GM11168 (cell line): Measurements from ENCODE around the gene MAP3K2.

Experiments
- in situ Hi-C: fragments of 300-500 bp; cut with MboI; formaldehyde crosslinking; loops from one replicate; pipeline ENCODE4 v1.12.0; 2022; ENCODE audit warnings: low sequenced_read_pairs; ENCODE audit not compliant: unreplicated experiment

MAP3K2 gene

DNA sequence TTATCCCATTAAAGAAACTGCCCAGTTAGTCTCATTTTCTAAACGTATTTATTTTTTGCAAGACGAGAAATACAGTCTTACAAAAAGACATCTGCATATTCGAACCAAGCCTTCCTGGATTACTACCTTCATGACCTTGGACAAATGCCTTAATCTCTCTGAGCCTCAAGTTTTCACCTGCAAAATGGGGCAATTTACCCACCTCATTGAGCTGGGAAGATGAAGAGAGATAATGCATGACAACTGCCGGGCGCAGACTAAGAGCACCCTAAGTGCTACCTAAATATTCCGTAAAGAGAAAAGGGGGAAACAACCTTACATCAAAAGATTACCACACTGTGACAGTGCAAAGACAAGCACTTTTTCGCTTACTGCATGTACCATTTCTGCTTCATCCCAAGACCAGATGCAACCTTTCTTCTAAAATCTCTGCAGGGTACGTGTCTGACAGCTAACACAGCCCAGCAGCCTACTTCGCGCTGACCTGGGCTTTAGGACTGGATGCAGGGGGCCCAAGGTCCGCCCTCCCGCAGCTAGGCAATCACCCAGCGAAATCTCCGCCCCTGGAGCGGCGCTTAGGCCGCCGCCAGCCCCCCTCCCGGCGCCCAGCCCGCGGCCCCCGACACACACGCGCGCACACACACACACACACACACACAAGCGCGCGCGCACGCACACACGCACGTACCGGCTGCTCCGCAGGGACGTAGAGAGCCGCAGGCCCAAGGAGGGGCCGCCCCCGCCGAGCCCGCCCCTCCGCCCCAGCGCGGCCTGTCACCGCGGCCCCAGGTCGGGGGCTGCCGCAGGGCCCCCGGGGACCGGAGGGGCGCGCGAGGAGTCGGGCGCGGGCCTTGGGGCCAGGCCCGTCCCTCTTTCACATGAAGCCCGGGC lies 766 bp downstream of the MAP3K2 start:
- in situ Hi-C loops = no loop called here

DNA sequence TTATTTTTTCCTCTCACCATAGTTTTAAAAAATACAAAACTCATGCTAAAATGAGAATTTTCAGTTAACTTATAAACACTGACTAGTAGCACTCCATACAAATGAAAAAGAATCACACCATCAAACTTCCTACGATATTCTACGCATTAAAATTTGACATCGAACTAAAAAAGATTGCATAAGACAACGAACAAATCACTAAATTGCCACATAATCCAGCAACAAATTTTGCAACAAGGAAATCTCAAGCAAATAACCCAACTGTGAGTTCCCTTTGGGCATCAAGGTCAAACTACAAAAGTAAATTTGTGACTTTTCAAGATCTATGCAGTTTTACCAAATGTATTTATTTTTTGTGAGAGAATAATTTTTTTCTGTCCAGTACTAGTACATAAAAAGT lies 1.5 kb downstream of the MAP3K2 start:
- in situ Hi-C loops = no loop called here

DNA sequence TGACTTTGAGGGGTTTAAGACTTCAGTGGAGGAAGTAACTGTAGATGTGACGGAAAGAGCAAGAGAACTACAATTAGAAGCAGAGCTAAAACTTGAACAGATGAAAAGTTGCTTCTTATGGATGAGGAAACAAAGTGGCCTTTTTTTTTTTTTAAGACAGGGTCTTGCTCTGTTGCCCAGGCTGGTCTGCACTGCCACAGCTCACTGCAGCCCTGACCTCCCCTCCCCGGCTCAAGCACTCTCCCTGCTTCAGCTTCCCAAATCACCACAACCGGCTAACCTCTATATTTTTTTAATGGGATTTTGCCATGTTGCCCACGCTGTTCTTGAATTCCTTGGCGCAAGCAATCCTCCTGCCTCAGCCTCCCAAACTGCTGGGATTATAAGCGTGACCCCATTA lies 3.2 kb downstream of the MAP3K2 start:
- in situ Hi-C loops = no loop called here

DNA sequence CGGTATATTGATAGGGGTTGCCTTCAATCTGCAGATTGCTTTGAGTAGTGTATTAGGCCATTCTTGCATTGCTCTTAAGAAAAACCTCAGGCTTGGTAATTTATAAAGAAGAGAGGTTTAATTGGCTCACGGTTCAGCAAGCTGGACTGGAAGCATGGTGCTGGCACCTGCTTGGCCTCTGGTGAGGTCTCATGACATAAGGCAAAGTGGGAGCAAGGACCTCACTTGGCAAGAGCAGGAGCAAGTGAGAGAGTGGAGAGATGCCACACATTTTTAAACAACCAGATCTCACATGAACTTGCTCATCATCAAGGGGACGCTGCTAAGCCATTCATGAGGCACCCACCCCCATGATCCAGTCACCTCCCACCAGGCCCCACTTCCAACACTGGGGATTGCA lies 4.9 kb downstream of the MAP3K2 start:
- in situ Hi-C loops = no loop called here

DNA sequence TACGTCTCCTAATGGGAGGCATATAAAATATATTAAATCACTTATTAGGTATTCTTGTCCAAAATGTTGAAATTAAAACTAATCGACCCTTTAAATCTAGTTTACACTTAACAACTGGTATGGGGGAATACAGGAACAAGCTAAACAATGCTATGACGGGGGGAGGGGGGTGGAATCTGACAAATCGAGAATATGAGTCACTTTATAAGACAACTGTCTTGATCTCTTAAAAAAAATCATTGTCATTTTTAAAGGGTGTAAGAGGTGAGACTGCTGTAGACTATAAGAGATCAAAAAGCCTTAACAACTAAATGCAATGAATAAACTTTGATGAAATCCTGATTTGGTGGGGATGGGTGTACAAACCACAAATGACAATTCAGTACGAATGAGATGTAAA lies 6.0 kb downstream of the MAP3K2 start:
- in situ Hi-C loops = no loop called here

DNA sequence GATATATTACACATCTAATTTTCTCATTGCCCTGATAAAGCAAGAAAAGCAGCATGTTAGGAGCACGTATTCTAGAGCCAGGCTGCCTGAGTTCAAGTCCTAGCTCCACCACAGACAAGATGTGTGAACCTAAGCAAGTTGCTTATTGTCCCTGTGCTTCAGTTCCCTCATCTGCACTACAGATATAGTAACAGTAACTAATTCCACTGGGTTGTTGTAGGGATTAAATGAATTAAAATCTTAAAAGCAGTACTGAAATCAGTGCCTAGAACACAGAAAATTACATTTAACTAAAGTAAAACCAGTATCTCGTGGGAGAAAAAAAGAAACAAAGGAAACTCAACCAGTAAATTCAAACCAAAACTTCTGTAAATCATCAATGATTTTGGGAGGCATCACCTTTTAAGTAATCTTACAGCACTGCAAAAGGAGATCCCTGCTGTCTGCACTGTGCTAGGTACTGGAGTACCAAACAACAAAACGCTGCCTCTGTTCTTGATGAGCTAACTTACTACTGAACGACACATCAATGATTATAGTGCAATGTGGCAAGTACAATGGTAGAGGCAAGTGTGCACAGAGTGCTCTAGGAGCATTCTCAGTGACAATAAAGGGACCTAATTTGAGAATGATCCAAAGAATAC lies 7.9 kb downstream of the MAP3K2 start:
- in situ Hi-C loops = no loop called here

DNA sequence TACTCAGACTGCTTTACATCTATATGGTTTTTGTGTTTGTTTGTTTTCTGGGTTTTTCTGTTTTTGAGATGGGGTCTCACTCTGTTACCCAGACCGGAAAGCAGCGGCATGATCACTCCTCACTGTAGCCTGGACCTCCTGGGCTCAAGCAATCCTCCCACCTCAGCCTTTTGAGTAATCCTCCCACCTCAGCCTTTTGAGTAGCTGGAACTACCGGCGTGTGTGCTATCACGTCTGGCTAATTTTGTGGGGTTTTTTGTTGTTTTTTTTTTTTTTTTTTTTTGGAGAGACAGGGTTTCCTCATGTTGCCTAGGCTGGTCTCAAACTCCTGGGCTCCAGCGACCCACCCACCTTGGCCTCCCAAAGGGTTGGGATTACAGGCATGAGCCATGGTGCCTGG lies 9.1 kb downstream of the MAP3K2 start:
- in situ Hi-C loops = no loop called here

DNA sequence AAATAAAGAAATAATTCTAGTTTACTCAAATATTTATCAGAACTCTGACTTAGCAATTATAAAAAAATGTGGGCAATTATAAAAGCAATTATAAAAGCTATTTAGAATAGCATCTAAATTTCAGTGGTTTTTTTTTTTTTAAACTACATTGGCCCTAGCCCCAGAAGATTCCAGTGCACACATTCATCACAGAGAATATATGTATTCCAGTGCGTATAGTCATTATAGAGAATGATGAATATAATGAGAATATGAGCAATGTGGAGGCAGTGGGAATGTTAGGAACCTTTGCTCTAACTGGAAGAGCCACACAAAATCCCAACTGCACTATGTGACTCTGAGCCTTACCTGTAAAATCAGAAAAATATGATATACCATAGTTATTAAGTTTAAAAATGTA lies 10.5 kb downstream of the MAP3K2 start:
- in situ Hi-C loops = no loop called here

DNA sequence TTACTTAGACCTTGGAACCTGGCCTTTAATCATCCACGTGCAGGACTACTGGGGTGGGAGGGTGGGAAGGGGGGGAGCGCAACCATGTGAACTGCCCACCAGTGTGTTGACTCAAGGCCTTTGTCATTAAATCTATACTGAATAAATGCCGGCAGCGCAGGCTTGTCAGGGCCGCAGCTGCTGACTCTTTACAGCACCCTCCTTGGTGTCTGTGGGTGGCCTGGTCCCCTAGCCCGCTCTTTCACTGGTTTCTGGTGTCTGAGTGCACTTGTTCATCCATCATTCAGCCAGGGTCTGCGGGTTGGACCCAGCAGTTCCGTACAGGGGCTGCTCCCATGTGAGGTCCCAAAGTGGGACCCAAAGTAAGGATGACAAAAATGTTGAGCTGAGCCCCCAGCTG lies 11.5 kb downstream of the MAP3K2 start:
- in situ Hi-C loops = no loop called here

DNA sequence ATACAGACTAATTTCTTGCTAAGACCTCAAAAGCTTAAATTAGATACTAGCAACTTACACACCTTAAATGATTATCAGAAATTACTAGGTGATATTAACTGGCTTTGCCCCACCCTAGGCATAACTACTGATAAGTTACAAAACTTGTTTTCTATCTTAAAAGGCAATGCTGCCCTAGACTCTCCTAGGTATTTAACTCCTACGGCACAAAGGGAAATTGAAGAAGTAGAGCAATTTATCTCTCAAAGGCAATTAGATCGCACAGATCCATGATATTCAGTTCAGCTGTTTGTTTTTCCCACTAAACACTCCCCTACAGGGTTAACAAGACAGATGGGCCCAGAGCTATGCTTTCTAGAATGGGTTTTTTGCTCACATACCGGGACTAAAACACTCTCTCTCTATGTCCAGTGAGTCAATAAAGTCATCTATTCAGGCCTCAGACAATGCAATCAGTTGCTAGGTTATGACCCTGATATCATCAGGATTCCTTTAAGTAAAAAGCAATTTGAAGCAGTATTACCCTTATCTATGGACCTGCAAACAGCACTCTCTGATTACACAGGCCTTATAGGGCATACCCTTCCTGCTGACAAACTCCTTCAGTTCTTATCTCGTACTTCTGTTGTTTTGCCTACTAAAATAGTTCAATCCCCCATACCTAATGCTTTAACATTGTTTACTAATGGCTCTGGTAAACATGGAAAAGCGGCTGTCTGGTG lies 14.3 kb downstream of the MAP3K2 start:
- in situ Hi-C loops = no loop called here

DNA sequence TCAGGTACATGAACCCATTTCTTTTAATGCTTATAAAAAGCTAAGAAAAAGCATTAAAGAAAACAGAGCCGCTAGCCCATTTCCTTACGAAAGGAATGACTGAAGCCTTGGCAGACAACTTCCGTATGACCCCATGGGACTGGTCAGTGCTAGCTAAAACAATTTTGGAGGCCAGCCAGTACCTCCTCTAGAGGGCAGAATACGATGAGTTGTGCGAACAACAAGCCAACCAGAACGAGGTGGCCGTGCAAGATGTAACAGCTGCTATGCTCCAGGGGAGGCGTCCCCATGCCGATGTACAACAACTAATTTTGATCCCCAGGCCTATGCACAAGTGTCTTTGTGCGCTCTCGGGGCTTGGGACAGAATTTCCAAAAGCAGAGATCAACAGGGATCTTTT lies 16.7 kb downstream of the MAP3K2 start:
- in situ Hi-C loops = no loop called here

DNA sequence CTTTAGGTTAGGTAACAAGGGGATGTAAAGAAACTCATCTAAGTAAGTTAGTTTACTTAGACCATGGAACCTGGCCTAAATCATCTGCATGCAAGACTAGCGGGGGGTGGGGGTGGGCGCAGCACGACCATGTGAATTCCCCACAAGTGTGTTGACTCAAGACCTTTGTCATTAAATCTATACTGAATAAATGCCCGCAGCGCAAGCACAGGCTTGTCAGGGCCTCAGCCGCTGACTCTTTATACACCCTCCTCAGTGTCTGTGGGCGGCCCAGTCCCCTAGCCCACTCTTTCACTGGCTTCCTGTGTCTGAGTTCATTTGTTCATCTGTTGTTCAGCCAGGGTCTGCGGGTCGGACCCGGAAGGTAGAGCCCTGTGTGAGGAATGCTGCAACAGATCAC lies 17.8 kb downstream of the MAP3K2 start:
- in situ Hi-C loops = no loop called here

DNA sequence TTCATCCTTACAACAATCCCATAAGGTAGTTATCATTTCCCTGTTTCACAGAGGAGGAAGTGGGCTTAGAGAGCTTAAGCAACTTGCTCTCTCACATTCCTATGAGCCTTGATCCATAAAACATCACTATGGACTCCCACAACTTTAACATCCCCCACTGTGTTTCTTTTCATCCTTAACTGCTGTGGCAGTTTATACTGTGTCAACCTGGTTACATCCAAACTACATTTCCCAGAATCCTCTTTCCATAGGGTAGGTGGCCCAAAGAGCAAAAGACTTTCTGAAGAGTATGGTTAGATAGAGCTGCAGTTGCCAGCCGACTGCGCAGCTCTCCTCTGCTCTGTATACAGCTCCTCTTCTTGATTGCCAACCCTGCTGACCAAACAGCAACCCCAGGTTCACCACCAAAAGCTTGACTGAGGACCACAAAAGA lies 22.5 kb downstream of the MAP3K2 start:
- in situ Hi-C loops = no loop called here

DNA sequence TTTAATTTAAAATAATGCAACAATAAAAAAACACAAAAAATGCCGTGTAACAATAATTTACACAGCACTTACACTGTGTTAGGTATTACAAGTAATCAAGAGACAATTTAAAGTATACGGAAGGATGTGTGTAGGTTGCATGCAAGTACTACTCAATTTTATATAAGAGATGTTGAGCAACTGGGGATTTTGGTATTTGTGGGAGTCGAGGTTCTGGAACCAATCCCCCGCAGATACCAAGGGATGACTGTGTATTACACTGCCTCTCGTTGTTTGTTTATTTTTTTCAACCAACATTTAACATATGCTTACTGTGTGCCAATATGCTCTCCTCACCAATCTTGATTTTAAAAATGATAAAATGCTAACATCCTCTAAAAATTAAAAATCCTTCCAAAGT lies 24.8 kb downstream of the MAP3K2 start:
- in situ Hi-C loops = no loop called here

DNA sequence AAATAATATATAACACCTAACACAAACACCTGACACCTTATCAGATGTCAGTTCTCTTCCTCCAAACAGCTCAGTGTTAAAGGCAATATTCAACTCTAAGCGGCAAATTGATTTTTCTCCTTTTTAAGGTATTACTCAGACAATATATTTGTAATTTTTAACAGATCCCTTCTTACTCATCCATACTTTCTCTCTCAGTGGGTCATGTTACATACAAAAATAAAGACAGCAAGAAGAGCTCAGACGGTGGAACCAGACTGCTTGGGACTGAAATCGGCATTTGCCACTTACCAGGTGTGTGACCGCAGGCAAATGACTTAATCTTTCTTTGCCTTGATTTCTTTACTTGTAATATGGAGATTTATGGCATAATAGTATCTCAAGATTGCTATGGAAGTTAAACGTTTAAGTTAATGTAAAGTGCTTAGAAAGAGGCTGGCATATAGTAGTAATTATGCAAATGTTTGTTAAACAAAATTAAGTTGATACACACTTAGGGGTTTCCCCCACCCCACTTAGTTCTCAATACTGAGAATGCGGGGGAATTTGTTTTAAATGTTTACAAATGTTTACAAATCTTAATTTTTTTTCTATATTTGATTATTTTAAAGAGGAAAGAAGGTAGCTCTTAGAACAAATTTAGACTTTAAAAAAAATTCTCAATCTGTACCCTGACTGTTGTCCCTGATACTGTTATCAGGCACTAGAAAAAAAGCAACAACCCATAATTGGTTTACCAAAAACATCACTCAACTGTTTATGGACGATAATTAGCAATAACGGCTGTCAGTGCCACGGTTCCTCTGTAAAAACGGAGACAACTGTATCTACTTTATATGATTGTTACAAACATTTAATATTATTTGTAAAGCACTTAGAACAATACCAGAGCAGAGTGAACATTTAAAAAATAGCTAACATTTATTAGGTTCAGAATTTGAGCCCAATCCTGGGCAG lies 25.6 kb downstream of the MAP3K2 start:
- in situ Hi-C loops = no loop called here

DNA sequence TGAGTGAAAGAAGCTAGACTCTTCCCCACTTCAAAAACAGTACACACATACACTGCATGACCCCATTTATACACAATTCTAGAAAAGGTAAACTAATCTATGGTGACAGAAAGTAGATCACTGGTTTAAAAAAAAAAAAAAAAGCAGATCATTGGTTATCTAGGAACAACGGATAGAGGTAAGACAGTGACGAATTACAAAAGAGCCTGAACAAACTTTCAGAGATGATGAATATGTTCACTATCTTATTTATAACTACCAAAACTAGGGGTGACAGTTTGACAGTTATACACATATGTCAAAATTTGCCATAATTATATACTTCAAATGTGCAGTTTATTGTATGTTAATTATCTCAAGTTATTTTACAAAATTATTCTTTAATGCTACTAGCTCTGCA lies 27.5 kb downstream of the MAP3K2 start:
- in situ Hi-C loops = no loop called here

DNA sequence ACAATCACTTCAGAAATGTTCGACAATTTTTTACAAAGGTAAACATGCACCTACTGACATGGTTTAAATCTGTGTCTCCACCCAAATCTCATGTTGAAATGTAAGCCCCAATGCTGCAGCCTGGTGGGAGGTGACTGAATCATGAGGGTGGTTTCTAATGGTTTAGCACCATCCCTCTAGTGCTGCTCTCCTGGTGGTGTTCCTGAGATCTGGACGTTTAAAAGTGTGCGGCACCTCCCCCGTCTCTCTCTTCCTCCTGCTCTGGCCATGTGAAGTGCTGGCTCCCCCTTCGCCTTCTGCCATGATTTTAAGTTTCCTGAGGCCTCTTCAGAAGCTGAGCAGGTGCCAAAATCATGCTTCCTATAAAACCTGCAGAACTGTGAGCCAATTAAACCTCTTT lies 28.3 kb downstream of the MAP3K2 start:
- in situ Hi-C loops = no loop called here

DNA sequence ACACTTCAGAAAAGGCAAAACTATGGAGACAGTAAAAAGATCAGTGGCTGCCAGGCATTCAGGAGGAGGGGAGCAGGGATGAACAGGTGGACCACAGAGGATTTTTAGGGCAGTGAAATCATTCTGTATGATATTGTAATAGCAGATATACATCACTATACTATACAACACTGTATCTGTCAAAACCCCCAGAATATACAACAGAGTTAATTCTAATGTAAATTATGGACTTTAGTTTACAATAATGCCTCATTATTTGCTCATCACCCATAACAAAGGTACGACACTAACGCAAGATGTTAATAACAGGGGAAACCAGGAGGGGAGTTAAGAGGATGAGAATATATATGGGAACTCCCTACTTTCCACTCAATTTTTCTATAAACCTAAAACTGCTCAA lies 28.8 kb downstream of the MAP3K2 start:
- in situ Hi-C loops = no loop called here

DNA sequence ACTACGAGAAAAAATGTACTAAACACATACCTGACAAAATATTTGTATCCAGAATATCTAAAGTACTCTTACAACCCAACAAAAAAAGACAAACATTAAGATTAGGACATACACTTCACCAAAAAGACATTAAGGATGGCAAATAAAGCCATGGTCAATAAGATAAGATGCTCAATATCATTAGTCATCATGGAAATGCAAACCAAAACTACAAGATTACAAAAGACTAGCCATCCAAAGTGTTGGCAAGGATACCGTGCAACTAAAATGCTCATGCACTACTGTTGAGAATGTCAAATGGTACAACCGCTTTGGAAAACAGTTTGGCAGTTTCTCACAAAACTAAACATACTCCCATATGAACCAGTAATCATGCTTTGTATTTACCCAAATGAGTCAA lies 29.7 kb downstream of the MAP3K2 start:
- in situ Hi-C loops = no loop called here

DNA sequence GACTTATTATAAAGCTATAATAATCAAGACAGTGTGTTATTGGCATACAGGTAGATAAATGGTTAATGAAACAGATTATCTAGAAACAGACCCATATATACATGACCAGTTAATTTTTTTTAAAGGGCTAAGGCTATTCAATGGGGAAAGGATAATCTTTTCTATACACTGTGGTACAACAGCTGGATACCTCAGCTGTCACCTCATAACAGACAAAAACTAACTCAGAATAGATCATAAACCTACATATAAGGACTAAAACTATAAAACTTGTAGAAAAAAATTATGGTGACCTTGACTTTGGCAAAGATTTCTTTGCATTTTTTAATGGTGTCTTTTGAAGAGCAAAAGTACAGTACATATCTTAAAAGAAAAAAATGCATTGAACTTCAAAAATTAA lies 30.2 kb downstream of the MAP3K2 start:
- in situ Hi-C loops = no loop called here
